Ovary (tissue), 9 donors: ENCODE data around the gene SURF2. TPM values are rescaled to one million over a fixed set of nuclear protein-coding genes. Genes with fewer than 3 reads are reported as not detected.
"Not testable (repeated sequence)": the region's sequence is repeated elsewhere in the genome, so short reads cannot be mapped to it uniquely, and the experiment has no call there.

ENCODE experiments used
- DNase-seq, 5 donors: peaks; one replicate each; pipeline ENCODE4 v3.0.0-alpha.2; 2019 to 2020
- H3K27ac ChIP-seq, 2 donors: fragments of 200-600 bp; one replicate each; pipeline versions ENCODE4 v1.5.1 to v1.8.0; 2019 to 2022
- H3K27me3 ChIP-seq: fragments of 200-600 bp; one replicate; pipeline ENCODE4 v1.8.0; 2022
- H3K36me3 ChIP-seq: fragments of 200-600 bp; sonication (generic); one replicate; pipeline ENCODE4 v1.5.1; 2019
- H3K4me1 ChIP-seq: one replicate; pipeline ENCODE4 v1.8.1; 2013; ENCODE audit warnings: mild to moderate bottlenecking, moderate library complexity; ENCODE audit not compliant: insufficient read depth
- H3K4me3 ChIP-seq: fragments of 200-600 bp; sonication (generic); one replicate; pipeline ENCODE4 v1.5.1; 2017
- H3K9me3 ChIP-seq, 2 donors: fragments of 200-600 bp in 1 of 2; sonication (generic) in 1 of 2; one replicate each; pipeline versions ENCODE4 v1.5.1 to v1.8.1; 2013 to 2019; ENCODE audit warnings: mild to moderate bottlenecking in 1 of 2, moderate library complexity in 1 of 2
- CTCF ChIP-seq, 3 donors: fragments of 450-650 bp in 2 of 3; fragments of 200-600 bp in 1 of 3; IDR thresholded peaks; one replicate each; pipeline versions ENCODE4 v1.5.1 to v1.8.0; 2016 to 2022; ENCODE audit warnings: antibody characterized with exemption in 3 of 3, mild to moderate bottlenecking in 1 of 3
- EP300 ChIP-seq: sonication (generic); formaldehyde crosslinking; IDR thresholded peaks from one replicate; pipeline ENCODE4 v1.6.1; 2017; ENCODE audit warnings: antibody characterized with exemption
- POLR2A ChIP-seq: fragments of 450-650 bp; IDR thresholded peaks from one replicate; pipeline ENCODE4 v1.6.1; 2017; ENCODE audit warnings: antibody characterized with exemption, mild to moderate bottlenecking, moderate library complexity
- WGBS, 3 donors: extraction: QIAGEN DNeasy Blood & Tissue Kit in 1 of 3; methylation state at CpG; one replicate each; pipeline versions ENCODE4 v1.1.5 to v1.1.7; 2013 to 2017; 5-methylcytosine and 5-hydroxymethylcytosine counted together
- intact Hi-C, 4 donors: fragments of 100-400 bp; cut with DNase I; formaldehyde crosslinking; loops; one replicate each; pipeline versions ENCODE4 v1.11.0 to v1.15.1; 2022 to 2023
- polyA plus RNA-seq, 2 donors: library from polyadenylated mRNA; stranded (reverse); fragments of 200-250 nt in 1 of 2; fragments of 350-450 nt in 1 of 2; fragmentation: Illumina TruSeq in 1 of 2; extraction: RNeasy Lipid Tissue Mini Kit (QIAGEN cat#74804) in 1 of 2; gene quantifications; one replicate each; pipeline ENCODE4 v1.2.3, GENCODE V29; 2013 to 2014
- total RNA-seq, 7 donors: library from RNA; depleted of rRNA in 2 of 7; stranded (reverse); fragments of >200 nt in 2 of 7; fragmentation: NEBNext Ultra II Directional in 3 of 7; extraction: Animal tissue kit (Norgen Biotek cat#: 25700) in 3 of 7; gene quantifications; one replicate each; pipeline versions ENCODE4 v1.1.0 to v1.2.4, GENCODE V29; 2016 to 2023
- donor health status: DM: no; HTN: no; CAD: no; lungs with moderate emphysema.
- donor health status: DM: no; HTN: no; CAD: no.
- donor health status: Bipolar disorder and iron deficiency.
- donor health status: DM: yes; HTN: yes; CAD: no.
- donor health status: DM: no; HTN: no; CAD: no.
- donor health status: DM: yes; HTN: yes; CAD: no.

Gene SURF2
- total and polyA plus RNA-seq, 9 donors, result 8.6 to 30.4 (median 15.8) TPM

- WGBS, 3 donors, result 77 to 83% (median 79%) methylated on average over 13 of the region's 13 CpGs
- no peaks in the 10 kb centered on the region for H3K27me3 ChIP-seq
- no peak overlapping the region for H3K27ac ChIP-seq
- DNase-seq, result no peak
- no peaks in the 10 kb centered on the region for H3K9me3 ChIP-seq
- H3K36me3 ChIP-seq, result no peaks in the 10 kb centered on the region
- no peak overlapping the region for H3K4me3 ChIP-seq
- no peaks in the 10 kb centered on the region for H3K4me1 ChIP-seq
- intact Hi-C loops, result no loop called here
- TF ChIP-seq EP300 (no peak), POLR2A (no peak), CTCF (IDR thresholded peaks at IDR 0.05) (no peak)
These were observed 33.2 kb downstream of the SURF2 start for GRCh38 chr9:133389562-133389961.

GRCh38 chr9:133390713-133391112, 34.4 kb downstream of the SURF2 start:
- Histone ChIP-seq H3K36me3 (no peaks in the 10 kb centered on the region), H3K27ac (no peak overlapping the region), H3K4me1 (no peaks in the 10 kb centered on the region), H3K27me3 (no peaks in the 10 kb centered on the region), H3K9me3 (no peaks in the 10 kb centered on the region), H3K4me3 (no peak overlapping the region)
- intact Hi-C loops, result no loop called here
- WGBS, 3 donors, result 73 to 87% (median 75%) methylated on average over 7 of the region's 7 CpGs
- no peak for TF ChIP-seq EP300
- no peak for TF ChIP-seq POLR2A
- TF ChIP-seq CTCF (IDR thresholded peaks at IDR 0.05), result no peak
- no peak for DNase-seq

GRCh38 chr9:133391449-133391848, 35.1 kb downstream of the SURF2 start:
- DNase-seq, H3K9me3 ChIP-seq, intact Hi-C loops, H3K4me1 ChIP-seq, H3K27me3 ChIP-seq, H3K36me3 ChIP-seq, H3K4me3 ChIP-seq, H3K27ac ChIP-seq: not testable (repeated sequence)
- WGBS, 3 donors, result 43 to 59% (median 45%) methylated on average over 3 of the region's 4 CpGs

- WGBS, 3 donors, result 92 to 94% (median 92%) methylated on average over 3 of the region's 3 CpGs
- H3K36me3 ChIP-seq, H3K27ac ChIP-seq, H3K27me3 ChIP-seq, DNase-seq, H3K4me3 ChIP-seq, H3K4me1 ChIP-seq, H3K9me3 ChIP-seq, intact Hi-C loops: not testable (repeated sequence)
These were observed 36.0 kb downstream of the SURF2 start for GRCh38 chr9:133392308-133392707.

- Histone ChIP-seq H3K4me3 (no peak overlapping the region), H3K4me1 (no peaks in the 10 kb centered on the region), H3K27ac (no peak overlapping the region), H3K36me3 (no peaks in the 10 kb centered on the region), H3K9me3 (no peaks in the 10 kb centered on the region), H3K27me3 (no peaks in the 10 kb centered on the region)
- WGBS, 3 donors, result 83 to 89% (median 84%) methylated on average over 3 of the region's 3 CpGs
- TF ChIP-seq POLR2A (no peak), CTCF (IDR thresholded peaks at IDR 0.05) (no peak), EP300 (no peak)
- intact Hi-C loops, result no loop called here
- DNase-seq, result no peak
These were observed 37.0 kb downstream of the SURF2 start for GRCh38 chr9:133393399-133393798.

GRCh38 chr9:133394687-133395271, 38.4 kb downstream of the SURF2 start:
- no peak overlapping the region for H3K27ac ChIP-seq
- no peaks in the 10 kb centered on the region for H3K9me3 ChIP-seq
- H3K27me3 ChIP-seq, result no peaks in the 10 kb centered on the region
- 8 to 21% (median 11%) methylated on average over 8 of the region's 8 CpGs for WGBS, 3 donors
- H3K36me3 ChIP-seq, result no peaks in the 10 kb centered on the region
- no peak overlapping the region for H3K4me3 ChIP-seq
- H3K4me1 ChIP-seq, result no peaks in the 10 kb centered on the region
- intact Hi-C loops, result no loop called here
- DNase-seq, result no peak
- no peak for TF ChIP-seq POLR2A
